Breast epithelium (tissue), 4 donors: ENCODE results near the gene HECTD4. TPM values are rescaled to one million over a fixed set of nuclear protein-coding genes. Genes with fewer than 3 reads are reported as not detected.

Experiments used
- DNase-seq, 2 donors: peaks; one replicate each; pipeline ENCODE4 v3.0.0-alpha.2; 2019; ENCODE audit warnings: low spot score in 2 of 2
- H3K27ac ChIP-seq, 2 donors: fragments of 200-600 bp; sonication (generic) in 1 of 2; one replicate each; pipeline ENCODE4 v1.5.1; 2016 to 2019; ENCODE audit warnings: mild to moderate bottlenecking in 1 of 2
- H3K27me3 ChIP-seq, 2 donors: fragments of 200-600 bp; sonication (generic) in 1 of 2; one replicate each; pipeline versions ENCODE4 v1.5.1 to v1.6.0; 2017 to 2019; ENCODE audit warnings: control low read depth in 1 of 2, mild to moderate bottlenecking in 1 of 2
- H3K36me3 ChIP-seq: fragments of 200-600 bp; one replicate; pipeline ENCODE4 v1.5.1; 2019
- H3K4me1 ChIP-seq, 2 donors: fragments of 200-600 bp; sonication (generic); one replicate each; pipeline ENCODE4 v1.5.1; 2016 to 2019; ENCODE audit warnings: control low read depth in 1 of 2
- H3K4me3 ChIP-seq, 3 donors: fragments of 200-600 bp; sonication (generic); 1 replicate in 2 of 3; 2 replicates in 1 of 3; pipeline ENCODE4 v1.5.1; 2016 to 2019; ENCODE audit warnings: mild to moderate bottlenecking in 3 of 3, moderate library complexity in 2 of 3
- H3K9me3 ChIP-seq, 2 donors: fragments of 200-600 bp; sonication (generic) in 1 of 2; one replicate each; pipeline ENCODE4 v1.5.1; 2016 to 2019; ENCODE audit warnings: control low read depth in 1 of 2
- POLR2A ChIP-seq: fragments of 450-650 bp; IDR thresholded peaks from one replicate; pipeline ENCODE4 v1.6.1; 2016; ENCODE audit warnings: antibody characterized with exemption, mild to moderate bottlenecking, moderate library complexity
- POLR2AphosphoS5 ChIP-seq, 3 donors: sonication (generic); formaldehyde crosslinking; IDR thresholded peaks; one replicate each; pipeline ENCODE4 v1.6.1; 2017; ENCODE audit warnings: antibody characterized with exemption in 3 of 3
- intact Hi-C: fragments of 100-400 bp; cut with DNase I; formaldehyde crosslinking; loops from one replicate; pipeline ENCODE4 v1.15.1; 2023; ENCODE audit warnings: low total_unique reads
- total RNA-seq, 3 donors: library from RNA; depleted of rRNA; stranded (reverse); fragments of >200 nt; gene quantifications; one replicate each; pipeline ENCODE4 v1.1.0, GENCODE V29; 2016
- TF ChIP-seq, protein P1 (sequence below), 3 donors: fragments of 450-650 bp; IDR thresholded peaks; one replicate each; pipeline ENCODE4 v1.5.1; 2016 to 2017; ENCODE audit warnings: antibody characterized with exemption in 3 of 3, mild to moderate bottlenecking in 3 of 3, moderate library complexity in 3 of 3

The HECTD4 gene
- total RNA-seq, 3 donors from 2014 or later, result 37.6 to 57.4 (median 49.5) TPM

DNA sequence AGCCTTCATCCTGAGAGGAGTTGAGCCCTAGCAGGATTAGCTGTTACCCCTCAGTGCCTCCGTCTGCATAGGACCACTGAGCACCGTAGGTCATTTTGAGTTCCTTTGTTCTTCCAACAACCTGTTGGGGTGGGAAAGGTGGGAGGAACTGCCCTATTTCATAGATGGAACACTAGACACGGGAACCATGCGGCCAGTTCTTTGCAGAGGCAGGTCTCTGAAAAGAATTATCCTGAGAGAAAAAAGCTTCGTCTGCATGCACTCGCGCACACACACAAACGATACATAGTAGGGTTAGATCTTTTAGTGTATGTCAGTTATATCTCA lies 228.4 kb downstream of the HECTD4 start:
- Histone ChIP-seq H3K9me3 (peaks cover 0 to 5% of the 10 kb centered on the region in 2 donors), H3K36me3 (peaks cover 19% of the 10 kb centered on the region), H3K27ac (no peak overlapping the region), H3K27me3 (no peaks in the 10 kb centered on the region), H3K4me3 (no peak overlapping the region), H3K4me1 (no peaks in the 10 kb centered on the region)
- TF ChIP-seq POLR2AphosphoS5 (IDR thresholded peaks at IDR 0.05), result no peak
- TF ChIP-seq, protein P1, sequence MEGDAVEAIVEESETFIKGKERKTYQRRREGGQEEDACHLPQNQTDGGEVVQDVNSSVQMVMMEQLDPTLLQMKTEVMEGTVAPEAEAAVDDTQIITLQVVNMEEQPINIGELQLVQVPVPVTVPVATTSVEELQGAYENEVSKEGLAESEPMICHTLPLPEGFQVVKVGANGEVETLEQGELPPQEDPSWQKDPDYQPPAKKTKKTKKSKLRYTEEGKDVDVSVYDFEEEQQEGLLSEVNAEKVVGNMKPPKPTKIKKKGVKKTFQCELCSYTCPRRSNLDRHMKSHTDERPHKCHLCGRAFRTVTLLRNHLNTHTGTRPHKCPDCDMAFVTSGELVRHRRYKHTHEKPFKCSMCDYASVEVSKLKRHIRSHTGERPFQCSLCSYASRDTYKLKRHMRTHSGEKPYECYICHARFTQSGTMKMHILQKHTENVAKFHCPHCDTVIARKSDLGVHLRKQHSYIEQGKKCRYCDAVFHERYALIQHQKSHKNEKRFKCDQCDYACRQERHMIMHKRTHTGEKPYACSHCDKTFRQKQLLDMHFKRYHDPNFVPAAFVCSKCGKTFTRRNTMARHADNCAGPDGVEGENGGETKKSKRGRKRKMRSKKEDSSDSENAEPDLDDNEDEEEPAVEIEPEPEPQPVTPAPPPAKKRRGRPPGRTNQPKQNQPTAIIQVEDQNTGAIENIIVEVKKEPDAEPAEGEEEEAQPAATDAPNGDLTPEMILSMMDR (IDR thresholded peaks at IDR 0.05), result no peak
- no peak for TF ChIP-seq POLR2A
- peak in 1 of 2 donors; percentile 19 for DNase-seq
- intact Hi-C loops, result no loop called here

DNA sequence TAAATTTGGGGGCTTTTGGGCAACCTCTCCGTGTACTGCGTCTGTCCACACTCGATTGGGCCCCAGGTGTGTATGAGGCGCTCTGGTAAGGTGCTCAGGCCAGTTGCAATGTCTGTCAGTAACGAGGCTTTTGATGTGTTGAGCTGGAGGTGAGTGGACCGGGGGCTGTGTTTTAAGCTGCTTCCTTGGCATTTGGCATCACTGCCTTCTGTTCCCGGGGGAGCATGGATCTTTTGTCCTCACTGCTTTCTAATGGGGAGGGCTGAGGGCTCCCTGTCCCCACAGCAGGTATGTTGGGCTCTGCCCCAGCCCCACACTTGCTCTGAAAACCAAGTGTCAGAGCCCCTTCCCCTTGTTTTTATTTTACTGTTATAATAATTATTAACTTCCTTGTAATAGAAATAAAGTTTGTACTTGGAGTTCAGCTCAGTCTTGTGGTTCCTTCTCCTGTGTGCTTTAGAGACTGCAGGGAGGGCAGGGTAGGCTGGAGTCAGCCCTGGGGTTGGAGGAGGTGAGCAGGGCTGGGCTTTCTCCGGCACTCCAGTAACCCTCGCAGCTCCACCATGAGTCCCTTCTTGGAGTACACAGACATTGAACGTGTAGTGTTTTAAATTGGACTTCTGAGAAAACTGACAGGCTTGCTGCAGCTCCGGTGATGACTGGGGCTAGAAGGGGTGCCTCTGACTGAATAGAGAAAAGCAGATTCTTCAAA lies 228.9 kb downstream of the HECTD4 start:
- Histone ChIP-seq H3K9me3 (no peaks in the 10 kb centered on the region), H3K4me3 (no peak overlapping the region), H3K4me1 (no peaks in the 10 kb centered on the region), H3K27ac (no peak overlapping the region), H3K36me3 (peaks cover 19% of the 10 kb centered on the region), H3K27me3 (no peaks in the 10 kb centered on the region)
- DNase-seq, result peak in 1 of 2 donors; percentile 41
- no peak for TF ChIP-seq POLR2A
- TF ChIP-seq POLR2AphosphoS5 (IDR thresholded peaks at IDR 0.05), result no peak
- TF ChIP-seq, protein P1 (IDR thresholded peaks at IDR 0.05), result no peak
- intact Hi-C loops, result no loop called here

DNA sequence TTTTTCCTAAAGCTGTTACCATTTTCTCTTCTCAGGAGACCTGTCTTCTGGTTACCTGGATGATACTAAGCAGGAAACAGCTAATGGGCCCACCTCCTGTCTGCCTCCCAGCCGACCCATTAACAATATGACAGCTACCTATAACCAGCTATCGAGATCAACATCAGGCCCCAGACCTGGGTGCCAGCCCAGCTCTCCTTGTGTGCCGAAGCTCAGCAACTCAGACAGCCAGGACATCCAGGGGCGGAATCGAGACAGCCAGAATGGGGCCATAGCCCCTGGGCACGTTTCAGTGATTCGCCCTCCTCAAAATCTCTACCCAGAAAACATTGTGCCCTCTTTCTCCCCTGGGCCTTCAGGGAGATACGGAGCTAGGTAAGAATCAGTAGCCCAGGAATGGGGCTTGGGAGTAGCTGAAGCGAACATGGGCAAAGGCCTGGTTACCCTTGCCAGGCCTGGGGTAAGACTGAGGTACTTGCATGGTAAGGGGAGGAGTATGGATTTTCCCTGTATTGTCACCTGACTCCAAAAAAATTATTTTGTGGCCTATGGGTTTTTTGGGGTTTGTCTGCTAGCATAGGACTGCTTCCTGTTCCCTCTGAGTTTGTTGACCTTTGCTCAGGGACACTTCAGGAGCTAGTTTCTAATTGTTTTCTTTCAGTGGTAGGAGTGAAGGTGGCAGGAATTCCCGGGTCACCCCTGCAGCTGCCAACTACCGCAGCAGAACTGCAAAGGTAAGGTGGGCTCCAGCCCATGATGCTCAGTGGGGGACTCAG lies 230.3 kb downstream of the HECTD4 start:
- no peak overlapping the region for H3K27ac ChIP-seq
- H3K36me3 ChIP-seq, result peaks cover 19% of the 10 kb centered on the region
- TF ChIP-seq POLR2AphosphoS5 (IDR thresholded peaks at IDR 0.05) (no peak), POLR2A (no peak)
- TF ChIP-seq, protein P1 (IDR thresholded peaks at IDR 0.05), result no peak
- H3K27me3 ChIP-seq, result no peaks in the 10 kb centered on the region
- H3K4me3 ChIP-seq, result no peak overlapping the region
- no peaks in the 10 kb centered on the region for H3K9me3 ChIP-seq
- DNase-seq, result no peak
- no peaks in the 10 kb centered on the region for H3K4me1 ChIP-seq
- intact Hi-C loops, result no loop called here

DNA sequence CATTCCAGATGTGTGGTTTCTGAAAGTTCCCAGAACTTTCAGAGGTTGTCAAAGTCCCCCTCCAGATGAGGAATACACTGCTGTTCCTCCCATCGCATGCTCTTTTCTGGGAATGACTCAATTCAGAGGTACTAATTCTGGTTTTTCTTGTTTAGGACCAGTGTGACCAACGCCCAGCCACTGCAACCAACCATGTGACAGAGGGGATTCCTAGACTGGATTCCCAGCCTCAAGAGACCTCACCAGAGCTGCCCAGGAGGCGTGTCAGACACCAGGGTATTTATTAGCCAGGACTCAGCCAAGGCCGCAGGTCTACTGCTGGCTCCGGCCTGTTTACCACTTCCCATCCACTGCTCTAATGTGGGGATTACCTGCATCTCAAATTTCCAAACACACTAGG lies 232.6 kb downstream of the HECTD4 start:
- no peaks in the 10 kb centered on the region for H3K4me1 ChIP-seq
- peaks cover 19% of the 10 kb centered on the region for H3K36me3 ChIP-seq
- H3K9me3 ChIP-seq, result no peaks in the 10 kb centered on the region
- TF ChIP-seq POLR2AphosphoS5 (IDR thresholded peaks at IDR 0.05), result no peak
- TF ChIP-seq, protein P1 (IDR thresholded peaks at IDR 0.05), result no peak
- no peak for TF ChIP-seq POLR2A
- H3K27ac ChIP-seq, result peak overlapping the region; percentile 14 to 29
- no peak overlapping the region for H3K4me3 ChIP-seq
- no peaks in the 10 kb centered on the region for H3K27me3 ChIP-seq
- intact Hi-C loops, result no loop called here
- peak in 1 of 2 donors; percentile 49 for DNase-seq

DNA sequence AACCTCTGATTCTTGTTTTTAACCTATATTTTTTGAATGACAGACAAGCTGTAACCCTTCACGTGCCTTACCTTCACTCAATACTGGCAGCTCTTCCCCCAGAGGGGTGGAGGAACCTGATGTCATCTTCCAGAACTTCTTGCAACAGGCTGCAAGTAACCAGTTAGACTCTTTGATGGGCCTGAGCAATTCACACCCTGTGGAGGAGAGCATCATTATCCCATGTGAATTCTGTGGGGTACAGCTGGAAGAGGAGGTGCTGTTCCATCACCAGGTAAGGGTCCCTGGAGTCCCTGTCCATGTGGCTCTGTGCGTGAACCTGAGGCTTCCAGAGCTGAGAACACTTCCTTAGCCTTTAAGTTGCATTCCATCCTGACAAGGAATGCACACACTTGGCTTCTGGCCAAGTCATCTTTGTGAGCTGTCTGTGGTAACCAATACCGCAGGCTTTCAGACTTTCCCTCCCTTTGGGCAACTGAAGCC lies 234.2 kb downstream of the HECTD4 start:
- DNase-seq, result no peak
- H3K9me3 ChIP-seq, result no peaks in the 10 kb centered on the region
- TF ChIP-seq POLR2A (no peak), POLR2AphosphoS5 (IDR thresholded peaks at IDR 0.05) (no peak)
- TF ChIP-seq, protein P1 (IDR thresholded peaks at IDR 0.05), result no peak
- H3K27ac ChIP-seq, result no peak overlapping the region
- H3K36me3 ChIP-seq, result peaks cover 19% of the 10 kb centered on the region
- intact Hi-C loops, result no loop called here
- H3K4me3 ChIP-seq, result no peak overlapping the region
- H3K4me1 ChIP-seq, result no peaks in the 10 kb centered on the region
- no peaks in the 10 kb centered on the region for H3K27me3 ChIP-seq
